ENCODE data around the gene PHLDA3.

Gene PHLDA3

DNA sequence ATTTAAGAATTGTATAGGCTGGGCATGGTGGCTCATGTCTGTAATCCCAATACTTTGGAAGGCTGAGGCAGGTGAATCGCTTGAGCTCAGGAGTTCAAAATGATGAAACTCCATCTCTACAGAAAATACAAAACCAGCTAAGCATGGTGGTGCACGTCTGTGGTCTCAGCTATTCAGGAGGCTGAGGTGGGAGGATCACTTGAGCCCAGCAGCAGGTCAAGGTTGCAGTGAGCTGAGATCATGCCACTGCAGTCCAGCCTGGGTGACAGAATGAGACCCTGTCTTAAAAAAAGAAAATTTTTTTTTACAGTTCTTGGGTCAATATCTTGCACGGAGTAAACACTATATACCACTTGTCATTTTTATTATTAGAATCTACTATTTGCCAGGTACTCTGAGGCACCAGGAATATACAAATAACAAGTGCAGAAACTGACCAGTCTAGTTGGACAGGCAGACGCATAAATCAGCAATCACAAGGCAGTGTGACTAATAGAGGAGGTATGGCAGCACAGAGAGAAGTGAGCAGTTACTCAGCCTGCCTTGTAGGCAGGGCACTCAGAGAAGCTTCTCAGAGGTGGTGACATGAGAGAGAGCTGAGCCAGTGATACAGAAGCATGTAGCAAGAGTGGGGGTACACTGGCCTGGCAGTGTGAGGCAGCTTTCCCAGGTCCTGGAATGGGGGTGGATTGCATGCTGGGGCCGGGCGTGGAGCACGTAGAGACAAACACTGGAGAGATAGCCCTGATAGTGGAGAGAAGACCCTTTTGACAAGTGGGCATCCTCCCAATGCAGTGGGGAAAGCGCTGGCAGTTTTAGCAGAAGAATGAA lies 8.0 kb downstream of the PHLDA3 start:
- DNase-seq, result no peak

DNA sequence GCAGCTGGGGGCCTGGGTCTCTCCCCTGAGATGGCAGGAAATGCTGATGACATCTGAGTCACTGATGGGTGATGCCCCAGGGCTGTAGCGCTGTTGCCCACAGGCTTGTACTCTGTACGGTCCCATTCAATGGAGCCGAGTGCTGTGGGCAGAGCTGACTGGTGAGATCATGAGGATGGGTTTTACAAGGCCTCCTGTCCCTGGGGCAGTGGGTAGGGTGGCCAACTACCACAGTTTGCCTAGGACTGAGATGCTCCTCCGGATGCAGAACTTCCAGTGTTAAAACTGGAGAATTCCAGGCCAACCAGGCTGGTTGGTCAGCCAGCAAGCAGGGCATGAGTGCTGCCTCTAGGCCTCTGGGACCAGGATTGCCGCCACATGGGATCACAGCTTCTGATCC lies 9.2 kb downstream of the PHLDA3 start:
- DNase-seq, result no peak

DNA sequence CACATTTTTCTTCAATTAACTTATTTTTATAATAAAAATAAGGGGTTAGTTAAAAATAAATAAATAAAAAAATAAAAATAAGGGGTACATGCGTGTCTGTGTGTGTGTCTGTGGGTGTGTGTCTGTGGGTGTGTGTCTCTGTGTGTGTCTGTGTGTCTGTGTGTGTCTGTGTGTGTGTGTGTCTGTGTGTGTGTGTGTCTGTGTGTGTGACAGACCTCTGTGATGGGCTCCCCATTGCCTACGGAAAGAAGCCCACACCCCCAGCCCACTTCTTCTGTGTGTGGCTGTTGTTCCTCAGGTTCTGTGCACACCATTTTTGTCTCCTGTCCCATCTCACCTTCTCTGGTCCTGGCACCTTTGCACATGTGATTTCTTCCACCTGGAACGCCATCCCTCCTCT lies 9.9 kb downstream of the PHLDA3 start:
- DNase-seq, result no peak

DNA sequence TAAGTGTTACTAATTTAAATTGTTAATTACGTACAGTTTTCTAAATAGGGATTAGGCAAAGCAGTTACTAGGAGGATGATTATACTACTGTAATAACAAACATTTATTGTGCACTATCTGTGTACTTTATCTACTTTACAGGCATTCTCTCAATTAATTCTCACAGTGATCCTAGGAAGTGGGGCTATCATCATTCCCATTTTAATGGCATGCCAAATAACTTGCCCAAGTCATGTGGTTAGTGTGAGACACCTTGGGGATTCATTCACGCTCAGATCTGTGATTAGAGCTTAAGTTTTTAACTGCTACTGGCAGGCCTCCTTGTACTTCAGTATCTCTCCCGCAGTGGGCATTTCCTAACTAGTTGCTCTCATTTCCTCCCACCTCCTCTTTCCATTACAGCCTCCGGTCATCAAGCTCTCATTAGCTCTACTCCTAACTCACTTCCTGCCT lies 11.5 kb downstream of the PHLDA3 start:
- no peak for DNase-seq

DNA sequence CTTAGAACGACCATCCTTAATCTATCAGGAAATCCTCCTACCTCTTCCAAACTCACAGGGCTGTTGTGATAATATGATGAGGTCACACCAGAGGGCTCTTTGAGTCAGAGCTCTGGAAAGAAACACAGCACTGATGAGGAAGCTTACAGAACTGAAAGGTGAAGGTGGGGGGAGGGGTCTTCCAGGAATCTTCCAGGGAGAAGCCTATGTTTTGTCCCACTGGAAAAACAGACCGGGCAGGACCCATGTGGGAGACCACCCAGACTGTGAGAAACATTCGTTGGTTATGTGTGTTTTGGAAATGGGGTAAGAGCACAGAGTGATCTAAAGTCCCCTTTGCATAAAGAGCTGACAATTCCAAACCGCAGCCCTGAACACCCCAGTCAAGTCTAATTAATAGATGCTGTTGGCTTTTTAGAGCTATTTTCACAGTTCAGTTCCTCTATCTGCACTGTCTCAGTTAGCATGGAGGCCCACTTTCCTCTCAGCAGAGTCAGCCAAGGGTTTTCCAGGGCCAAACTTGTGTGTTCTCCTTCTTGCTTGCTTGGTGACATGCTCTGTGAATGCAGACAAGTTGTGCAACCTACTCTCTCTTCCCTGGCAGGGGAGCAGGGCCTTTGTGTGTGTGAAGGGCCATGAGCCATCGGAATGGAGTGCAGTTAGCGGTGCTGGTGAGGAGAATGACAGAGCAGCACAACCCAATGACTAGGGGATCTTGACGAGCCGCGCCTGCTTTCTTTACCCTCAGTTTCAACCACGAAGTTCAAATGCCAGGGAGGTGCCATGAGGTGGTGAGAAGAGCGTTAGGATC lies 12.3 kb downstream of the PHLDA3 start:
- no peak for DNase-seq

DNA sequence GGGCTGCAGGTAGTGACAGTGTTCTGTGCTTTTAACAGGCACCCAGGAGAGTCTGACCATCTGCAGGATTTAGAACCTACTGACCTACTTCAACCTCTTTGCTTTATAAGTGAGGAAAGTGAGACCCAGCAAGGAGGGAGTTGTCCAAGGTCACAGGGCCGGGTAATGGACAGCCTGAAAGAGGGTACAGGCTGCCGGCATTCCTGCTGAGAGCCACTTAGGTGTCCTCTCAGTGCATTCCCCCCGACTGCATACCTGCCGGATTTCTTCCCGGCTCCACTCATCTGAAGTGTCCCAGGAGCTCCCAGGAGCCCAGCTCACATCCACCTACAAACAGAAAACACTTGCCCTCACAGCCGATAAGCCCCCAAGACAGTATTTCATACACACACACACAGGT lies 13.9 kb downstream of the PHLDA3 start:
- no peak for DNase-seq

DNA sequence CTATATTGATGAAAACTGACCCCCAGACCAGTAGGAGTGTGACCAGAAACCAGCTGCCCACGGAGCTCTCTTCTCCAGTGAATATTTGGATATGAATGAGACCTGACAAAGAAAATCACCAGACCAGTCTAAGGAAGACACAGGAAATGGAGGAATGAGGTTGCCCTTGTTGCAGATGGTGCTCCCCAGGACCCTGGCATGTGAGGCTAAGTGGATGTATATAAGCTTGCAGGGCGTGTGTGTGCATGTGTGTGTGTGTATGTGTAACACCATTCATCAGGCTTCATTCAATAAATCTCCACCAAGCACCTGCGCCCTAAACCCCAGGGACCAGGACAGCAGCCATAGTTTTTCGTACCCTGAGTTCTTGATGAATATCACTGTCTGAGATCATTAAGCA lies 14.4 kb downstream of the PHLDA3 start:
- DNase-seq, result no peak

DNA sequence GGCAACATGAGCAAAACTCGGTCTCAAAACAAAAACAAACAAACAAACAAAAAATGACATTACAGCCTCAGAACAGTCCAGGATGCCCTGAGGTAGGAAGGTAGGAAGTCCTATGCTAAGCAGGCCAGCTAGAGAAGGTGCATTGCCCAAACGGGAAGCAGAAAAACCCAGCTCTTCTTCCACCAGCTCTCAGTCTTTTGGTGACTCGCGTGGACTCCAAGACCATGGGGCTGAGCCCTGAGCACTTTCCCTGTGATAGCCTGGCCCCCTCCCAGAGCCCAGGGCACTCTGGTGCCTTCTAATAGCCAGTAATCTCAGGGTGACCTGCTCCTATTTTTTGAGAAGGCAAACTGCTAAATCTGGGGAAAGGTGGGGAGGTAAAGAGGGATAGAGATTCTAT lies 16.1 kb downstream of the PHLDA3 start:
- DNase-seq, result no peak

DNA sequence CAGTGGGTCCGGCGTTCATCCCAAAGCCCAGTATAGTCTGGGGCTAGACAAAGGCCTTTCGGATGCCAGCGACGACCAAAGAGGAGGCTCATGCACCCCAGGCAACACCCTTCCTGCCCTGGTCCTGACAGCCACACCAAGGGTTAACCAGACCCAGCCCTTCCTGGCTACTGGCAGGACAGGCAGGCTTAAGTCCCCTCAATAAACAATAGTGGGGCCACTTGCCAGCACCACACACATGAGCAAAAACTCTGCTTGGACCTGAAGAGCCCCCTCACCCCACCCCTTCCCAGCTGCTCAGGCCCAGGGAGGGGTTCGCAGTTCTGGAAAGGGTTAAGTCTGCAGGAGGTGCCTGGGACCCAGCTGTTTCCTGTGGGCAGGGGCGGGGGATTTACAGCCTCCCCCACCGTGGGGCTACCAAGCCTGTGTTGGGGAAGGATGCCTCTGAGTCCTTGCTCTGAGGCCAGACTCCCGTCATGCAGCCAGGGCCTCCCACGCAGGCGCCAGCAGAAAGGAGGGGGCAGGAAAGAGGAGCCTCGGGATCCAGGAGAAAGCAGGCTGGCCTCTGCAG lies 18.2 kb downstream of the PHLDA3 start:
- DNase-seq, result no peak

DNA sequence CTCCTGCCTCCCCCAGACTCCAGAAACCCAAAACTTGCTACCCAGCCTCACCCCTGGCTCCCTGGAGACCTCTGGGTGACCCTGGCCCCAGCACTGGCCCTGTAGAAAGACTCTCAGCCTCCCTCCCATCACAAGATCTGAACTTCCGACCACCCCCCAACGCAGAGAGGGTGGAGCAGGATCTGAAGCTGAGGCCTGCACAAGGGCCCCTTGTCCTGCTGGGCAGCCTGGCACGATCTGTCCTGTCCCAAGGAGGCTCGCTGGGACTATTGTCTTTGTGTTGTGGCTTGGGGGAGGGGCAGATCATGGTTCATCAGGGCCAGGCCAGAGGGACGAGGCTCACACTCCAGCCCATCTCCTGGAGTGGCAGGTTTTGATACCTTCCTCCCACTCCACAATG lies 20.0 kb downstream of the PHLDA3 start:
- no peak for DNase-seq

DNA sequence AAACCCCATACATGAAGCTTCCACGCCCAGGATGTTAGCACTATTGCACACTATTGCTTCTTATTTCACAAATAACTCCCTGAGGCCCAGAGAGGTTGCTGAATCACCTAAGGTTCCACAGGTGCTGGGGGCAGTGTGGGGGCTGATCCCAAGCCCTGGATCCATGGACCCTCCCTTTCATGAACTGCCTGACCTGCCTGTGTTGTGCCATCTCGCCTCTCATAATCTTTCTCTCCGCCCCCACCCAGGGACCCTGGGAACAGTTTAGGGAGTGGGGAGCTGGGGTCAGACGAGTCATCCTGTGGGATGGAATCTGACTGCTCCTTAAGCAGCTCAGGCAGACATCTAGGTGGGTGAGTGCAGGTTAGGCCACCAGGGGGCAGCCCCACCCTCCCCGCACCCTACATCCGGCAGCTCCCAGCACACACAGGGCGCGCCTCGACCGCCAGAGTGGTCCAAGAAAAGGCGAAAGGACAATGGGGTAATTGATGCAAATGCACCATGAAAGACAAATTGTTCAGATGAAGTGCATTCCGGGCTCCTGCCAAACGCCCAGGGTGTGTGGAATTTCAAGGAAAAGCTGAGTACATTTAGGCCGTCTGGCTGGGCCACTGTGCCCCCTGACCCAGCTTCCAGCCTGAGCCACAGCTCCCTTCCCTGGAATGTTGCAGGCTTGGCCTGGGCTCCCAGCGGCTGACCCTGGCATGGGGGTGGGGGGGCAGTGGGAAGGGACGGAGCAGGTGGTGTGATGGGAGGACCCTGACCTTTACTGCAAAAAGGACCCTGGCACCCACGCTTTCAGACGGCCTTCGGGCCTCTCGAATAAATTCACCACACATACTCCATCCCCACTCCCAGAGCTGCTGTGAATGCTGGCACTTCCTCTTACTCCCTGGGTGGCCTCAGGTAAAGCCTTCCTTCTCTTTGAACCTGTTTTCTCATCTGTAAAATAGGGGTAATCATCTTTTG lies 20.8 kb downstream of the PHLDA3 start:
- DNase-seq, result no peak

DNA sequence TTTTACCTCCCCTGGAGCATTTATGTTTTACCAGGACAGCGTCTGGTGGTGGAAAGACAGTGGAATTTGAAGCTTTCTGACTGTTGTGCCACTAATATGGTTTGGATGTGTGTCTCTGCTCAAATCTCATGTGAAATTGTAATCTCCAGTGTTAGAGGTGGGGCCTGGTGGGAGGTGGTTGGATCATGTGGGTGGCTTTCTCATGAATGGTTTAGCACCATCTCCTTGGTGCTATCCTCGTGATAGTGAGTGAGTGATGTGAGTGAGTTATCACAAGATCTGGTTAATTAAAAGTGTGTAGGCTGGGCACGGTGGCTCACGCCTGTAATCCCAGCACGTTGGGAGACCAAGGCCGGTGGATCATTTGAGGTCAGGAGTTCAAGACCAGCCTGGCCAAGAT lies 23.7 kb downstream of the PHLDA3 start:
- no peak for DNase-seq

DNA sequence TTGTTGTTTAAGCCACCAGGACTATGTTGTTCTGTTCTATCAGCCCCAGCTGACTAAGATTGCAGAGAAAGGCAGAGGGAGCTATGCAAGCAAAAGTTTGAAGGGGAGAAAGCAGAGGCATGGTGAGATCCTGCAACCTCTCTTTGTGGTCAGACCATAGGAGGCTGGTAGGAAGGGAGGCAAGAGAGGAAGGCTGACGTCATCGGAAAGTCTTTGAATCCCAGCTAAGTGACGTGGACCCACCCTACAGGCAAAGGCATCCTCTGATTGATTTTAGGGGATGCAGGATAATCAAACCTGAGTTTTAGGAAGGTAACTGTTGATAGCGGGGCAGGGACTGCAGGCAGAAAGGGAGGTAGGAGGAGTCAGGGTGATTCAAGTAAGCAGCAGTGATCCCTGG lies 24.2 kb downstream of the PHLDA3 start:
- no peak for DNase-seq

DNA sequence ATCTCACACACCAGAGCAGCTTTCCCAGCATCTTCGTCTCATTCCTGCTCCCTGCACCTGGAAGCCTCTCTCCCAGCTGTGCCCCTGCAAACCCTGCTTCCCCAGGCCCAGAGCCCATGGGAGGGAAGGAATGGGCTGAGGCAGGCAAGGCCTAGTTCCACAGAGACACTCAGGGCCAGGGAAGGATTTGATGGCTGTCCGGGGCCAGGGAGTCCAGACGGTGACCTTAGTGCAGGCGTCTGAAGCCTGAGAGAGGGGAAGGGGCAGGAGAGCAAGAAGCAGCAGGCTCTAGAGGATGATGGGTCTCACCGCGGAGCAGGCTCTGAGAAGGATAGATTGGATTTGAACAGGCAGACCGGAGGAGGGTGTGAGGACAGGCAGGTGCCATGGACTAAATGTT lies 25.2 kb downstream of the PHLDA3 start:
- DNase-seq, result no peak

DNA sequence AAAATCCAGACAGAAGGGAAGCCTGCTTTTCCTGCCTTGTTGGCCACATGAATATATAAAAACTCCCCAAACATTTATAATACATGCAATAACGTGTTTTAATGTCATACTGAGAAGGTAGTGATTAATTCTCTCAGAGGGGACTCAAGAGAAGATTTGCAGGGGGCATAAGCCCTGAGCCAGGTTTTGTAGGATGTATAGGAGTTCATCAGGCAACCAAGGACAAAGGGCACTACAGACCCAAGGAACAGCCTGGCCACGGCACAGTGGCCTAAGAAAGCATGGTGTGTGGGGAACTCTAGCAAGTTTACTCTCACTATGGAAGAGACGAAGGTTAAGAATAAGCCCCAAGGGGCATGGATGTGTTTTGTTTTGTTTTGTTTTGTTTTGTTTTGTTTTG lies 32.0 kb downstream of the PHLDA3 start:
- no peak for DNase-seq

DNA sequence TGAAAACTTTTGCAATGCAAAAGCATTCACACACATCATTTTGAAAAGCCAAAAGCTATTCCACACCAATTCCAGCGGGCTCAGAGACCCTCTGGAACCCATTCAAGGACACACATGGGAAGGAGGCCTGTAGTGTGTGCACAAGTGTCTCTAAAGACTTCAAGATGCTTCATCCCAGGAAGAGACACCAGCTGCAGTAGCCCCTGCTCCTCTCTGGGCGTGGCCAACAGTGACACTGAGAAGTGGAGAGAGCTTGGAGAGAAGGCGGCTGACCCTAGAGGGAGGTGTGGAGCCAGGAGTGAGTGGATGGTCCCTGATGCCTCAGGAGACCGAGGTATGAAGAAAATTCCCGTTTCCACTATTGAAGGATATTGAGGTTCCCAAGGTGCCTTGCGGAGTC lies 32.6 kb downstream of the PHLDA3 start:
- DNase-seq, result no peak

DNA sequence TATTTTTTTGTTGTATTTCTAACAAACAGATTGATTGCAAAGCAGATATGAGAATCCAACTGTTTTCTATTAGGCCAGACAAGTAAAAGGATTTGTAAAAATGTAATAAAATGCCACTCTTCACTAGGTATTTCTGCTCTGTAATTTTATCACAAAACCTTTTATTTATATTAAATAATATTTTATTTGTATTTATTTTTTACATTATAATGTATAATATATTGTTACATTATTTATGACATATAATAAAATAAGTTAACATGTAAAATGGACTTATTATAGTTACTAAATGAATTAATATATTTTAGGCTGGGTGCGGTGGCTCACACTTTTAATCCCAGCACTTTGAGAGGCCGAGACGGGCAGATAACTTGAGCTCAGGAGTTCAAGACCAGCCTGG lies 34.7 kb downstream of the PHLDA3 start:
- DNase-seq, result no peak

DNA sequence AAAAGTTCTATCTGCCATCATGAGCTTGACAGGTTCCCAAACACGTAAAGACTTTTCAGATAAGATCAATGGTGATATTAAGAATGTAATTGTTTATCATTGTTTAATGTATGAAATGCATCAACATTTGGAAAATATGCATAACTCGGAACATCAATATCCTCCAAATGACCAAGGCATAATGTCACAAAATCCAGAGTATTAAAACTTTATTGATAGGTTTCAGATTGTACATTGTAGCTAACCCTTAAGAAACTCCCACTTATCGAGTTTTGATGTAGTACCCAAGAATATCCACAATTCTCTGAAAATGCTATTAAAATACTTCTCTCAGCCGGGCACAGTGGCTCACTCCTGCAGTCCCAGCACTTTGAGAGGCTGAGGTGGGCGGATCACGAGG lies 35.4 kb downstream of the PHLDA3 start:
- DNase-seq, result no peak

DNA sequence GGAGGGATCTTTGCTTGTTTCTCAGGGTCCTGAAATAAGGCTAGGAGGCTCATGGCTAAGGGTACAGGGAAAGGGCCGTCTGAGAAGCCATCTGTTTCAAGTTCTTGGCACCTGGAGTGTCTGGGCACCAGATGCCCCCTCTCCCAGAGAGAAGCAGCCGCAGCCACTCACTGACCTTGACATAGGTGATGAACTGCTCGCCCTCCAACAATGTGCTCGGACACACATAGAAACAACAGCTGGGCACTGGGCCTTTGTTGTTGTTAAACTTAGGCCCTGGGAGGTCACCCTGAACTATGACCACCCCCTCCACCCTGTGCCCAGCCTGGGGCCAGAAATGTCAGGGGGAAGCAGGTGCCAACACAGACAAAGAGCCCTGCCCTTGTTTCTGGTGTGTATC lies 38.2 kb downstream of the PHLDA3 start:
- no peak for DNase-seq

DNA sequence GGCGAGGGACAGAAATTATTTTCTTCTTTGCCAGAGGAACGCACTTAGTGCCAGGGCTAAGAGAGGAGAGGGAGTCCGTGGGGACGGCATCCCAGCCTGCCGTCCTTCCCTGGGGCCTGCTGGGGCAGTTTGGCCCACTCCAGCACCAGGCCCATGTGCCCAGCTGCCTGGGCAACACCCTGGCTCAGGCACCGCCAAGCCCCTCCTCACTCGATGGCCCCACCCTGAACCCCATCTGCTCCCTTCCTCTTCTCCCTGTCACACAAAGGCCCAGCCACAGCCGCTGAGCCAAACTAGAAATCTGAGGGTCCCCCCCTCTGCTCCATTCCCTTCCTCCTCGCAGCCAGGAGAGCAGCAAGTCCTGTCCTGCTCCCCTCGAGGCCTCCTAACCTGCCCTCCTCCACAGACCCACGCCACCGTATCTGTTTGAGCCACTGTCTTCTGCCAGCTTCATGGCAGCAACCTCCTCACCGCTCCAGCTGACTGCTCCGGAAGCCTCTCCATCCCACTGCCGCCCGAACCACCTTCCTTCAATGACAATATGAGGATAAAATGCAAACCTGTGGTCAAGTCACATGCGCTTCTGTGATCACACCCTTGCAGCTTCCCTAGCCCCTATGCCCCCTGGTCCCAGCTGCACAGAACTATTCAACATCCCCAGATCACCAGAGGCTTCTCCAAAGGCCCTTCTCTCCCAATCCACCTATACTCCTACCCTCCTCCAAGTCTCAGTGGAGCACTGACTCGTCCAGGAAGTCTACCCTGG lies 39.1 kb downstream of the PHLDA3 start:
- DNase-seq, result no peak

DNA sequence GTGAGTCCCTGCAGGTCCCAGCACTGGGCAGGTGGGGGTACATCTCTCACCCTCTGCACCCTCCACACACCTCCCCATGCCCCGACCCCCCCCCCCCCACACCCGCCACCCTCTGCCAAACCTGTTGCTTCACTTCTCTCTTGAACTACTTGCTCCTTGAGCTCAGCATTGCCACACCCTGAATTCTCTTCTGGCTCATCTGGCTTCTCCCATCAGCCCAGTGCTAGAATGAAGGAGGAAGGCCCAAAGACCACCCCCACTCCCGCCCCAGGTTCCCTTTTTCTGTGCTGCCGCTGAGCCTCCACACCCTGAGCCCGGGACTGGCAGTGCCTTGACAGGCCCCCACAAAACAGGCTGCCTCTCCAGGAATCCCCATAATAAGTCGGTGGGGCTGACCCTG lies 41.0 kb downstream of the PHLDA3 start:
- DNase-seq, result no peak

Measured in cortex of kidney (tissue), 1 donor.